ENCODE measurements around the gene TAMALIN.

TAMALIN gene

DNA sequence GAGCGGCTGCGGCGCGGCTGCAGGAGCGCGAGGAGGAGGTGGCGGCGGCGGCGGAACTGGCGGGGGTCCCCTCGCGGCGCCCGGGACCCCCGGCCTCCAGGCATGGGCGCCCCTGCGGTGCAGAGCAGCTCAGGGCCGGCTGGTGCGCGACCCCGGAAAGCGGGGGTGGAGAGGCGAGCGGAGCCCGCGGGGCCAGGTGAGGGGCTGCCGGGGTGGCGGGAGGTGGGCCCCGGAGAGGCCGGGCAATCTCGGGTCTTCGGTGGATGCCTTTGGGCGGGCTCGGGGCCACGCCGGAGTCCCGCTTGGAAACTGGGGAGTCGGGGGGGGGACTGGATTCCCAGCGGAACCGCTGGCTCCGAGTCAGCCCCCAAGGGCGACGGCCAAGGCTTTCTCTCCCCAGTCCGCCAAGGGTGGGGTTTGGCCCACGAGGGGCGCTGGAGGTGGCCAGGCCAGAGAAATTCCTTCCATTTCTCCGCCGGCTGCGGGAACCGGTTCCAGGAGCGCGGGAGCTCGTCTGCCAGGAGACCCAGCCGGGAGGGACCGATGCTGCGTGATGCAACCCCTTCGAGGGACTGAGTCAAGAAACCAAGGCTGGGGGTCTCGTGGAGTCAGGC lies 30.6 kb downstream of the TAMALIN start:
- no peak for DNase-seq

- DNase-seq = no peak
Observed at GRCh38 chr12:52038447-52038846, 31.7 kb downstream of the TAMALIN start.

DNA sequence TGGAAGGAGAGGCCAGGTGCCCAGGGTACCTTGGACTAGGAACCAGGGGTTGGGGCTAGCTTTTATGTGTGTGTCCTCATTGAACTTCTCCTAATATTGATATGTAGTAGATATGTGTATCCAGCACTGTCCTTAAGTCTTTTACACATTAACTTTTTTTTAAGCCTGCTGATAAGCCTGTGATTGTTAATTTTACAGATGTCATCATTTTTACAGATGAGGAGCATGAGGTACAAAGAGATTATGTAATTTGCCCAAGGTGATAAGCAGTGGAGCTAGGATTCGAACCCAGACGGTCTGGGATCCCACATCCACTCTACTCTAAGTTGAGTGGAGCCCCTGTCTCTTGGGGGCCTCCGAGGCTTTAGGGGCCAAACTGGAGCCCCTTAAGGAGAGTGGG lies 34.3 kb downstream of the TAMALIN start:
- no peak for DNase-seq

- DNase-seq = peak; percentile 80 to 84
Observed at GRCh38 chr12:52041695-52042123, 35.0 kb downstream of the TAMALIN start.

DNA sequence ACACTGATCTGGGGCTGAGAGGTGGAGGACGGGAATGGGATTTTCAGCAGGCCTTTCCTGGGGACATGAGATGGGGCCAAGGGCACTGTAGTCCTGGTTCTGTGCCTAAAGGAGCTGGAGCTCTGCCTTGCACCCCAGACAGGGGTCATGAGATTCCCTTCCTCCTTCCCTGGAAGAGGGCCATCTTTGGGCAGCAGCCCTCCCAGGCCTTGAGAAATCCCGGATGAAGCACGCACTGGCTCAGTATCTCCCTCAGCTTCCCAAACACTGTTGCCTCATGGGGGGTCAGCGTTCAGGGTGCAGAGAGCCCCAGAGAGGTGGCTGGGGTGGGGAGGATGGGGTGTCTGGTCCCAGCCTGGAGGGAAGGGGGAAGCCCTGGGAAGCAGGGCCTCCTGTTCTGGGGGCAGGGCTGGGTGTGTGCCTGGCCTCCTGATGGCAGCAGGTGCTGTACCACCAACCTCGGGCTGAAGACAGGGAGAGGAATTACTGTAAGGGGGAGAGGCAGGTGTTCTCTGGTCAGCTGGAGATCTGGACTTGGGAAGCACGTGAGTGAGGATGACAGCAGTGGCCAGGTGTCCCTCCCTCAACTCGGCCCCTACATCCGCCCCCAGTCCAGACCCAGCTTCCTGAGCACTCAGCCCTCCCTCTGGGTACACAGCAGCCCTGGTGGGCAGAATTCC lies 36.1 kb downstream of the TAMALIN start:
- DNase-seq = no peak

DNA sequence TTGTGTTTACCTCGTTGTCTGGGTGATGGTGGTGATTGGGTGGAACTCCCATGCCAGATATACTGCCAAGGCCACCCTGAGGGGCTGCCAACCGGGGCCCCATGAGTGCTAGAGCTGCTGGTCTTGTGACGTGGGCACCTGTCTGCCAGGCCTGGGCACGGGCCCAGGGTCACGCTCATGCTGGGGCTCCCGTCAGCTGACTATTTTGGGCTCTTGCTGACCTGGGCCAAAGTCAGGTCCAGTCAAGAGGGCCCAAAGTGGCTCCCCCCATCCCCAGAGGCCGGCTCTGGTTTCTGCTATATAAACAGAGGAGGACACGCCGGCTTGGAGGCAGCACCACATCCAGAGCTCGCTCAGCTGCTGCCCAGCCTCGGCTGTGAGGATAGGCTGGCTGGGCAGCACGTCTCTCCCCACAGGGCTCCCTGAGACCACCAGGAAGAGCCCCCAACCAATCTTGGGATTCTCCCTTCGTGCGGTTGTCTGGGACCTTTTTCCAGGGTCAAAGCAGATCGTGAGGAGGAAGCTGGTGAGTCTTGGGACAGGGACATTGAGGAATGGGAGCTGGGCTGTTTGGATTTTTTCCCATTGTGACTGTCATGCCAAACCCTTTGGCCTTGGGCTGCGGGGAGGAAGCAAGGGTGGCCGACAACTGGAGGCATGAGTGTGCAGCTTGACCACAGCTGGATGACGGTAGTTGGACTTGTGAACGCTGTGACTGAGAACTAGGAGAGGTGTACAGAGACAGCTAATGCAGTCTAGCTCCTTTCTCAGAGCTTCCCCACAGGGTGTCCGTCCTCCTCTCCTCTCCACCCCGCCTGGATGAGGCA lies 36.9 kb downstream of the TAMALIN start:
- no peak for DNase-seq

DNA sequence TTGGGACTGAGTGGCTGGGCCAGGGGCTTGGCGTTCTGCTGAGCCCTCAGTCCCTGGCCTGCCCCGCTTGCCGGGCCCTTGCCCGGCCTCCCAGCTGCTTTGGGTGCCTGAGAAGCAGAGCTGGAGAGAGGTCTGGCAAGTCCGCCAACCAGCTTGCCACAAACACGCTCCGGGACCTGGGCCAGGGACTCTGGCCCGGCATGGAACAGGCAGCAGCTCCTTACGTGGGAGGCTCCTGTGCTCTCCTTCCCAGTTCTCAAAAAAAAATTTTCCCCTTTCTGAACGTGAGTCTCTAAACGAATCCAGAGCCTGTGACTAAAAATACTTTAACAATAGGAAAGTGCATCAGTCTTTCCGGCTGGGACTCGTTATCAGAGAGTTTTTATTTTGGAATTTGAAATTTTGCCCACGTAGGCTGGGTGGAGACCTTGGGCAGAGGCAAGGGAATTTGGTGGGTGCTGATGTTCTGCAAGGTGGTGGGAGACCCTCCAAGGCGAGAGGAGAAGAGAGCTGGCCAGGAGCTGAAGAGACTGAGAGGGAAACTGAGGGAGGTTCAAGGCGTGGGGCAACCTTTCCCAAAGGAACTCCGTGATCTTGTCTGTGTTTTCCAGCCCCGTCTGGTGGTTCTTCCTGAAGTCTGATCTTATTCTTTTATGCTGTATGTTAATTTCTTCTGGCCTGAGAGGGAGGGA lies 37.7 kb downstream of the TAMALIN start:
- DNase-seq = no peak

GRCh38 chr12:52045794-52046199 lies 39.1 kb downstream of the TAMALIN start:
- peak; percentile 27 to 60 for DNase-seq

DNA sequence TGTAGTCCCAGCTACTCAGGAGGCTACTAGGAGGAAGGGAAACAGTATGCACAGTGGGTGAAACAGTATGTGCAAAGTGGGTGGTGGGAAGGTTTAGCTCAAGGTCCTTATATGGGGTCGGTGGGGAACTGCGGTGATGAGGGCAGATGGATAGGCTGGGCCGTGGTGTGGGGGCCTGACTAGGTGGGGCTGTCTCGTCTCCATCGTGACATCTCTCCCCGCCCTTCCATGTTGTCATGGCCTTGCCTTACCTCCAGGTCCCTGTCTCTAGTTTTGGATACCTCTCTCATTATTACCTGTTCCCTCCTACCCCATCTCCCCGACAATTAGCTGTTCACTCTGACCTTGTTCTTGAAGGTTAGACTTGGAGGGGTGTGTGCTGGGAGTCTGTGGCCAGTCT lies 40.1 kb downstream of the TAMALIN start:
- DNase-seq = no peak

DNA sequence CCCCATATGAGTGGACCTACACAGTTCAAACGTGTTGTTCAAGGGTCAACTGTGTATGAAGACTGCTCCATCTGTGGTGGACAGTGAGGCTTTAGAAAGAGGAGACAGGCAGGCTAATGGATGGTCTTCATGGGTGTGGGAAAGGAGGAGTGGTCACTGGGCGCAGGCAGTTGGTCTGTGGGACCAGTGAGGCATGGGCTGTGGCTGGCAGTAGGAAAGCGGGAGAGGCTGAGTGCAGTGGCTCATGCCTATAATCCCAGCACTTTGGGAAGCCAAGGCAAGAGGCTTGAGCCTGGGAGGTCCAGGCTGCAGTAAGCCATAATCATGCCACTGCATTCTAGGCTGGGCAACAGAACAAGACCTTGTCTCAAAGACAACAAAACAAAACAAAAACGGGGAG lies 42.5 kb downstream of the TAMALIN start:
- DNase-seq = no peak

GRCh38 chr12:52049688-52050087 lies 42.9 kb downstream of the TAMALIN start:
- DNase-seq = no peak

GRCh38 chr12:52050116-52050757 lies 43.5 kb downstream of the TAMALIN start:
- peak; percentile 73 to 81 for DNase-seq

GRCh38 chr12:52050758-52051541 lies 44.2 kb downstream of the TAMALIN start, which contains the start of gene NR4A1:
NR4A1 (plus strand) TSS chr12:52051442; CDS start chr12:52054329, 2,887 bp downstream.
- peak; percentile 98 to 99 for DNase-seq

GRCh38 chr12:52052468-52053186 lies 45.9 kb downstream of the TAMALIN start:
- DNase-seq = peak; percentile 39 to 69

GRCh38 chr12:52053536-52054209 lies 46.9 kb downstream of the TAMALIN start:
- no peak for DNase-seq

GRCh38 chr12:52054231-52054832 lies 47.6 kb downstream of the TAMALIN start:
- DNase-seq = no peak

DNA sequence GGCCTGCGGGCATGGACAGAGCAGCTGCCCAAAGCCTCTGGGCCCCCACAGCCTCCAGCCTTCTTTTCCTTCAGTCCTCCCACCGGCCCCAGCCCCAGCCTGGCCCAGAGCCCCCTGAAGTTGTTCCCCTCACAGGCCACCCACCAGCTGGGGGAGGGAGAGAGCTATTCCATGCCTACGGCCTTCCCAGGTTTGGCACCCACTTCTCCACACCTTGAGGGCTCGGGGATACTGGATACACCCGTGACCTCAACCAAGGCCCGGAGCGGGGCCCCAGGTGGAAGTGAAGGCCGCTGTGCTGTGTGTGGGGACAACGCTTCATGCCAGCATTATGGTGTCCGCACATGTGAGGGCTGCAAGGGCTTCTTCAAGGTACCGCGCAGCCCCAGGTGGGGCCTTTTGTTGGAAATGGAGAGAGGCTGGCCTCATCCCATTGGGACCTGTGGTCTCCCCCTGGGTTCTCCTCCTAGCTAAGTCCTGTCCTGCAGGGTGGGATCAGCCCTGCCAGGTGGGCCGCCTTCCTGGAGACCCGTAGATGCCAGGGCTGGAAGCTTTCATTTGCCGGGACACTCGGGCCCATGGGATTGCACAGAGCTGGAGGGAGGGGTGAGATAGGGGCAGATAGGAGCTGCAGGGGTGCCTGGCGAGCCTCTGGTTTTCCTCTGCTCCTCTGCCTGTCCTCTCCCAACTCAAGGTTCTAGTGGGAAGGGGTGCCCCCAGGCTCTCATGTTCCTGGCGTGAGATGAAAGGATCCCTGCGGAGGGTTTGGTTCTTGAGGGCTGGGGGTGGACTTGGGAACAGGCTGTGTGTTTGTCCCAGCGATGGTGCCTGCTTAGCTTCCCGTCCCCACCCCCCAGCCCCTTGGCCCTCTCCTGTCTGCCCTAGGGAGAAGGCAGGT lies 48.3 kb downstream of the TAMALIN start:
- DNase-seq = no peak

All from CD4-positive, alpha-beta T cell treated with Interleukin-4 for 1 hour (primary cell).